Lung (tissue), 16 donors: ENCODE measurements around the gene TTLL1. TPM values are rescaled to one million over a fixed set of nuclear protein-coding genes. Genes with fewer than 3 reads are reported as not detected.

Experiments used
- ATAC-seq: fragments of 200-7000 bp; cut with Tn5 transposase; one replicate; pipeline ENCODE4 v1.9.1; 2020; ENCODE audit warnings: moderate number of reproducible peaks; ENCODE audit not compliant: insufficient read depth, low FRiP score
- DNase-seq, 3 donors: peaks; one replicate each; pipeline ENCODE4 v3.0.0-alpha.2; 2013 to 2017
- H3K27ac ChIP-seq, 2 donors: one replicate each; pipeline ENCODE4 v1.5.1; 2013; ENCODE audit warnings: mild to moderate bottlenecking in 2 of 2, moderate library complexity in 2 of 2, control low read depth in 1 of 2, inconsistent platforms in 1 of 2, low read depth in 1 of 2, low read length in 1 of 2
- H3K27me3 ChIP-seq, 3 donors: one replicate each; pipeline ENCODE4 v1.5.1; 2013; ENCODE audit warnings: low read length in 2 of 3; ENCODE audit not compliant: control insufficient read depth in 3 of 3, insufficient read depth in 3 of 3
- H3K36me3 ChIP-seq, 4 donors: one replicate each; pipeline ENCODE4 v1.5.1; 2013; ENCODE audit warnings: low read length in 4 of 4, mild to moderate bottlenecking in 1 of 4, moderate library complexity in 1 of 4; ENCODE audit not compliant: control insufficient read depth in 4 of 4, insufficient read depth in 4 of 4
- H3K4me1 ChIP-seq, 5 donors: one replicate each; pipeline ENCODE4 v1.5.1; 2013; ENCODE audit warnings: low read length in 5 of 5, mild to moderate bottlenecking in 2 of 5, moderate library complexity in 1 of 5; ENCODE audit not compliant: control insufficient read depth in 5 of 5, insufficient read depth in 5 of 5
- H3K4me3 ChIP-seq: one replicate; pipeline ENCODE4 v1.5.1; 2013; ENCODE audit warnings: mild to moderate bottlenecking, control low read depth, moderate library complexity
- H3K9ac ChIP-seq, 2 donors: one replicate each; pipeline ENCODE4 v1.5.1; 2013; ENCODE audit warnings: low read length in 2 of 2, control low read depth in 1 of 2; ENCODE audit not compliant: insufficient read depth in 1 of 2
- H3K9me3 ChIP-seq, 4 donors: one replicate each; pipeline ENCODE4 v1.5.1; 2013; ENCODE audit warnings: low read length in 3 of 4, mild to moderate bottlenecking in 1 of 4, moderate library complexity in 1 of 4; ENCODE audit not compliant: control insufficient read depth in 4 of 4, insufficient read depth in 3 of 4
- WGBS, 2 donors: extraction: QIAGEN DNeasy Blood & Tissue Kit; methylation state at CpG; one replicate each; pipeline ENCODE4 v1.1.7; 2013; 5-methylcytosine and 5-hydroxymethylcytosine counted together
- long read RNA-seq, 5 donors: transcript quantifications; one replicate each; lab custom pipeline, GENCODE V29; 2026
- polyA plus RNA-seq, 2 donors: library from polyadenylated mRNA; stranded (reverse); fragments of 200-250 nt; gene quantifications; one replicate each; pipeline ENCODE4 v1.2.1, GENCODE V29; 2013
- total RNA-seq, 2 donors: library from RNA; depleted of rRNA in 1 of 2; stranded (reverse); fragments of >200 nt in 1 of 2; gene quantifications; one replicate each; pipeline ENCODE4 v1.2.1, GENCODE V29; 2014 to 2021
- TF ChIP-seq, protein P1 (sequence below): IDR thresholded peaks from 2 replicates; pipeline ENCODE4 v1.5.1; 2012; ENCODE audit warnings: mild to moderate bottlenecking; ENCODE audit errors: control extremely low read depth, extremely low read depth
- donor health status: control.
- donor health status: control.
- donor health status: Bipolar disorder and iron deficiency.
- donor health status: healthy.
- donor health status: DM: yes; HTN: yes; CAD: no.

TTLL1 gene
- total RNA-seq: 1 to 10 TPM; 6.6 to 8.0 TPM
- polyA plus RNA-seq: 1 to 10 TPM; 3.8 to 4.7 TPM
- long read RNA-seq, donor 1, partial matches to known transcripts: 0 of 4 reads
- long read RNA-seq, donor 1, other reads (novel, unspliced or antisense): 0 of 4 reads
- long read RNA-seq, donor 2, partial matches to known transcripts: 0 of 1 reads
- long read RNA-seq, donor 2, other reads (novel, unspliced or antisense): 0 of 1 reads
- long read RNA-seq, donor 3, partial matches to known transcripts: 0 of 1 reads
- long read RNA-seq, donor 3, other reads (novel, unspliced or antisense): 0 of 1 reads
- long read RNA-seq, donor 4, partial matches to known transcripts: 0 of 3 reads
- long read RNA-seq, donor 4, other reads (novel, unspliced or antisense): 0 of 3 reads
- long read RNA-seq, donor 5, partial matches to known transcripts: 0 of 4 reads
- long read RNA-seq, donor 5, other reads (novel, unspliced or antisense): 0 of 4 reads

DNA sequence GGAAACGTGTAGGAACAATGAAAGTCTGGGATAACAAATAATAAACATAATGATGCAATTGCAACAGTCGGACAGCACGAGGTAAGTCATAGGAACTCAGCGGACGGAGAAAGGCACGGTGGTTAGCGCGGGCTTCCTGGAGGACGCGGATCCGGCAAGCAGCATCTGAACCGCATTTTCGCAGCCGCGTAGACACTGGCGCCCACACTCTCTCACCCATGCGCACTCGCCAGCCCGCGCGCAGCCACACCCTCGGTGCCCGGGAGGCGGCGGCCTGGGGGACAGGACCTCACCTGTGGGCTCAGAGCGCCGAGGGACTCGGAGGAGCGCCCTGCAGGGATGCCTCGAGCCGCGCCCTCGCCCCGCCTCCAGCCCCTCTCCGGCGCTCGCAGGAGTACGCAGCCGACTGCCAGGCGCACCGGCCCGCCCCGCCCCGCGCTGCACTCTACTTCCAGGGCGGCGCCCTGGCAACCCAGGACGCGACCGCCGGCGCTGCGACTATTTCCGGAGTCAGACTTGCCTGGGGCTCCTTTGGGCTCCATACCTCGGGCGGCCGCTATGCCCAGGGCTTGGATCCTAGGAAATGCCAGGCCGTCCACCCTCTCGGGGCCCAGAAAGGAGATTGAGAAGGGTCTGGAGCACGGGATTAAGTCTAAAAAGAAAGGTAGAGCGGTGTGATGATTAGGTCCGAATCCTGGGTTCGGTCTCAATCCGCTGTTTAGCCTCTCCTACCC is at the start of gene TTLL1:
TTLL1 (minus strand) TSS at position 408 of the 734 bp plus-strand sequence. CDS start 13,805 bp downstream, outside the sequence.
- peak within 1 kb of the TSS in 1 of 2 donors; percentile 33 for H3K9ac ChIP-seq
- TF ChIP-seq, protein P1, sequence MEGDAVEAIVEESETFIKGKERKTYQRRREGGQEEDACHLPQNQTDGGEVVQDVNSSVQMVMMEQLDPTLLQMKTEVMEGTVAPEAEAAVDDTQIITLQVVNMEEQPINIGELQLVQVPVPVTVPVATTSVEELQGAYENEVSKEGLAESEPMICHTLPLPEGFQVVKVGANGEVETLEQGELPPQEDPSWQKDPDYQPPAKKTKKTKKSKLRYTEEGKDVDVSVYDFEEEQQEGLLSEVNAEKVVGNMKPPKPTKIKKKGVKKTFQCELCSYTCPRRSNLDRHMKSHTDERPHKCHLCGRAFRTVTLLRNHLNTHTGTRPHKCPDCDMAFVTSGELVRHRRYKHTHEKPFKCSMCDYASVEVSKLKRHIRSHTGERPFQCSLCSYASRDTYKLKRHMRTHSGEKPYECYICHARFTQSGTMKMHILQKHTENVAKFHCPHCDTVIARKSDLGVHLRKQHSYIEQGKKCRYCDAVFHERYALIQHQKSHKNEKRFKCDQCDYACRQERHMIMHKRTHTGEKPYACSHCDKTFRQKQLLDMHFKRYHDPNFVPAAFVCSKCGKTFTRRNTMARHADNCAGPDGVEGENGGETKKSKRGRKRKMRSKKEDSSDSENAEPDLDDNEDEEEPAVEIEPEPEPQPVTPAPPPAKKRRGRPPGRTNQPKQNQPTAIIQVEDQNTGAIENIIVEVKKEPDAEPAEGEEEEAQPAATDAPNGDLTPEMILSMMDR: no peak
- H3K27ac ChIP-seq: peak within 1 kb of the TSS; percentile 47 to 77
- DNase-seq (peak; percentile 84 to 89 (median 89)), ATAC-seq (peak; percentile 96)
- WGBS, 2 donors: 3 to 5% methylated on average over 59 to 64 of the region's 64 CpGs
- no peaks in the 10 kb centered on the region for H3K9me3 ChIP-seq
- peak within 1 kb of the TSS; percentile 88 for H3K4me3 ChIP-seq
- H3K36me3 ChIP-seq: no peaks in the 10 kb centered on the region
- peaks cover 0 to 6% (median 0%) of the 10 kb centered on the region in 5 donors for H3K4me1 ChIP-seq
- no peaks in the 10 kb centered on the region for H3K27me3 ChIP-seq

- DNase-seq (no peak), ATAC-seq (no peak)
- Histone ChIP-seq H3K27ac (peak overlapping the region in 1 of 2 donors; percentile 9), H3K4me3 (no peak overlapping the region), H3K4me1 (peaks cover under 1 to 5% (median 1%) of the 10 kb centered on the region in 5 donors), H3K27me3 (no peaks in the 10 kb centered on the region), H3K9me3 (no peaks in the 10 kb centered on the region), H3K9ac (no peak overlapping the region), H3K36me3 (peaks cover 9 to 41% (median 25%) of the 10 kb centered on the region in 4 donors)
- TF ChIP-seq, protein P1: no peak
- WGBS, 2 donors: 69 to 70% methylated on average over 10 of the region's 10 CpGs
Observed at GRCh38 chr22:43136801-43137200, 47.6 kb upstream of the TTLL1 start.

DNA sequence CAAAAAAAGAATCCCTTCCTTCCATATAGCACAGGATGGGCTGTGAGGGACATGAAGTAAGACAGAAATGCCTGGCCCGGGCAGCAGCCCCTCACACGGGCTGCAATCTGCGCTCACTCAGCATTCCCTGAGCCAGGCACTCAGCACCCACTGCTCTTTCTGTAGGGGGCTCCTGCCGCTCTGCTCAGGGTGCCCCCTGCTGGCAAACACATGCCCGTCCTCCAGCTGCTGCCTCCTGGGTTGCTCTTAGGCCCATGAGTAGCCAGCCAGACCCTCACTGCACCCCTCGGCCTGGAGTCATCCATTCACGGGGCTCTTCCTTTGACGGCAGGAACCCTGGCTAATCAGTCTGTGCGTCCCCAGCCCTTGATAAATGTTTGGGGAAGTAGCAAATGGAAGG is 47.1 kb upstream of the TTLL1 start:
- Histone ChIP-seq H3K27ac (peak overlapping the region in 1 of 2 donors; percentile 20), H3K9ac (no peak overlapping the region), H3K36me3 (peaks cover 9 to 41% (median 27%) of the 10 kb centered on the region in 4 donors), H3K27me3 (no peaks in the 10 kb centered on the region), H3K4me3 (no peak overlapping the region), H3K4me1 (peaks cover 0 to 8% (median 0%) of the 10 kb centered on the region in 5 donors), H3K9me3 (no peaks in the 10 kb centered on the region)
- DNase-seq: peak in 2 of 3 donors; percentile 37 to 46
- ATAC-seq: no peak
- TF ChIP-seq, protein P1: peak; percentile 33
- 21 to 40% methylated on average over 9 of the region's 9 CpGs for WGBS, 2 donors
